ENCODE measurements around the gene THEMIS.
"Not testable (repeated sequence)": the region's sequence is repeated elsewhere in the genome, so short reads cannot be mapped to it uniquely, and the experiment has no call there.

THEMIS gene, protein sequence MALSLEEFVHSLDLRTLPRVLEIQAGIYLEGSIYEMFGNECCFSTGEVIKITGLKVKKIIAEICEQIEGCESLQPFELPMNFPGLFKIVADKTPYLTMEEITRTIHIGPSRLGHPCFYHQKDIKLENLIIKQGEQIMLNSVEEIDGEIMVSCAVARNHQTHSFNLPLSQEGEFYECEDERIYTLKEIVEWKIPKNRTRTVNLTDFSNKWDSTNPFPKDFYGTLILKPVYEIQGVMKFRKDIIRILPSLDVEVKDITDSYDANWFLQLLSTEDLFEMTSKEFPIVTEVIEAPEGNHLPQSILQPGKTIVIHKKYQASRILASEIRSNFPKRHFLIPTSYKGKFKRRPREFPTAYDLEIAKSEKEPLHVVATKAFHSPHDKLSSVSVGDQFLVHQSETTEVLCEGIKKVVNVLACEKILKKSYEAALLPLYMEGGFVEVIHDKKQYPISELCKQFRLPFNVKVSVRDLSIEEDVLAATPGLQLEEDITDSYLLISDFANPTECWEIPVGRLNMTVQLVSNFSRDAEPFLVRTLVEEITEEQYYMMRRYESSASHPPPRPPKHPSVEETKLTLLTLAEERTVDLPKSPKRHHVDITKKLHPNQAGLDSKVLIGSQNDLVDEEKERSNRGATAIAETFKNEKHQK

DNA sequence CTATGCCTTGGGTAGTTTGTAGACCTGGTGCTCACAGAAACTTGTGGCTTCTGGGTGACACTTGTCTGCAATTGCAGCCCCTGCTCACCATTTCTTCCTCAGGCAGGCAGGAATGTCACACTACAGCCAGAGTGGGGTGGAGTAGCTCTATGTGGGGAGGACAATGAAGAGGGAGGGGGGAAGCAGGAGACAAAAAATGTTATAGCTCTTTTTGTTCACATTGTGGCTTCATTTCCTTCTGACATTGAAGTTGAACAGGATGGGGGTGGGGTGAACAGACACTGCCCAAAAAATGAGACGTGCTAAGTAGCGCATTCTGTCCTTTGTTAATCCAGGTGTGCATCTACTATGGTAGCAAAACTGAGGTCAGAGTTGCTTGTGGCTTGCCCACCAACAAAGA is at the start of gene THEMIS:
Gene THEMIS, minus strand, starts transcription at position 124 of the 400 bp plus-strand sequence. CDS start 126 bp downstream, outside the sequence.
- DNase-seq: no peak

DNA sequence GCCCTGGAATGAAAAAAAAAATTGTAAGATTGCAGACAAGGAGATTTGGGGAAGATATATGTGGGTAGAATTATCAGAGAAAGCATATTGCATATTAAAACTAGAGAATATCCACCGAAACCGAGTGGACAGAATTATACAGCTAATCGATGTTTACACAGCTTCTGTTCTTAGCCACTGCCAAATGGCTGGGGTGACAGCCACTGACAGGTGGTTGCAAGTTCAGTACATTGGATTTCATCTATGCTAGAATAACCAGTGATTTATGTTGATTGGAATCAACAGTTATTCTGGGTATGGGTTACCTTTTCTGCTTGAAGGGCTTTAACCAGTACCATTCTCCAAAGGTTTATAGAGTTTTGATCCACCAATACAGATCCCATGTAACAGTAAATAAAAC is 48.4 kb upstream of the THEMIS start:
- DNase-seq: no peak

DNA sequence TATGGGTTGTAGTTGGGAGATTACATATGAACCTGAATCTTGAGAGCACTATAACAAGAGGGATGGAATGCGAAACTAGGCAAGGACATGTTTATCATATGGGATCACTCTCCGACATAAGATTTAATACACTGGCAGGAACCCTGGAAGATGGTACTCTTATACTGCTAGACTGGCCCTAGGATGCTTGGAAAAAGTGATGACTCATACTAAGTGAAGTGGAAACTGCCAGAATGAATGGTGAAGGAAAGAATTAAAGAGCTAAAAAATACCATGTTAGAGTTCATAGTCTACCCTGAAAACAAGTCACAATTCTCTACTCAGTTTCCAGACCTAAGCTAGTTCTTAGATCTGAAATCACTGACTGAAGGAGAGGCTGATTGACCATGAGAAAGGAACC is 45.5 kb upstream of the THEMIS start:
- DNase-seq: no peak

DNA sequence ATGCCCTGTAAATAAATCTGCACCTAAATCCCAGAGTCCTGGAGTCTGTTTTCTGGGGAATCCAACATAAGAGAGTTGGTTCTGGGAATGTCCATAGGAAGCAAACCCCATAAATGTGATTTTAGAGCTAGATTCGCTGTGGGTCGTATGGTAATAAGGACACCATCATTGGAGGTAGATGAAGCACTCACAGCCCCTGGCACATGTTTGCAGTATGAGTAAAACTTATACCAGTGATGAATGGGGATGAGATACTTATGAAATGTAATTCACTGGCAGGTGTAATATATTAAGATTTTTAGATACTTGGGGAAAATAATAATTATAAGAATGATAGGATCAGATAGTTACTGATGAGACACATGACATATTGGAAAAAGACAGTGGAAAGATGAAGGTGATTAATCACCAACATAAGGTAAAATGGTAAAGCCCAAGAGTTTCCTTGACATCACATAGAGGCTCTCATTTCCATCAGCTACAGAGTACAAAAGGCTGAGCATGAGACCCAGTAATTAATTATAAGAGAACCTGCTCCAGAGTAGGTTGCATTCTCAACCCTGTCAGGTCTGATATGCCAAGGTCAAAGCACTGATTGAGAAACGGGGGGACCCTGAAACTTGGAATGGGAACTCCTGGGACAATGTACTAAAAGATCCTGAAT is 44.7 kb upstream of the THEMIS start:
- DNase-seq: no peak

DNA sequence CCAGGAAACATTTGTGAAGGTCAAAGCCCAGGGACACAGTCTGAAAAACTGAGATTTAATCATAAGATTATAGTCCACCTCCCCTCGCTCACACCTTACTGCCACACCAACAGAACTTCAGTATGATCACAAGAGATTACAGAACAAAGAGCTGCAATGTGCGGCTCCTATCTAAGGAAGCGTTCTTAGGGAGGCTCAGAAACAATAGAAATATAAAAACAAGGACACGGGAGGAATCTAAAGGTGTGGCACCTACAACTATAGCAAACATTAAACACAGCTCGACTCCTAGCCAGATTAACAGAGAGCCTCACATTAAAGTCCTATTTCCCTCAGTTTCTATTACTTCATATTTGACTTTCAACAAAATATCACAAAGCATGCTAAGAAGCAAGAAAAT is 40.4 kb upstream of the THEMIS start:
- no peak for DNase-seq

DNA sequence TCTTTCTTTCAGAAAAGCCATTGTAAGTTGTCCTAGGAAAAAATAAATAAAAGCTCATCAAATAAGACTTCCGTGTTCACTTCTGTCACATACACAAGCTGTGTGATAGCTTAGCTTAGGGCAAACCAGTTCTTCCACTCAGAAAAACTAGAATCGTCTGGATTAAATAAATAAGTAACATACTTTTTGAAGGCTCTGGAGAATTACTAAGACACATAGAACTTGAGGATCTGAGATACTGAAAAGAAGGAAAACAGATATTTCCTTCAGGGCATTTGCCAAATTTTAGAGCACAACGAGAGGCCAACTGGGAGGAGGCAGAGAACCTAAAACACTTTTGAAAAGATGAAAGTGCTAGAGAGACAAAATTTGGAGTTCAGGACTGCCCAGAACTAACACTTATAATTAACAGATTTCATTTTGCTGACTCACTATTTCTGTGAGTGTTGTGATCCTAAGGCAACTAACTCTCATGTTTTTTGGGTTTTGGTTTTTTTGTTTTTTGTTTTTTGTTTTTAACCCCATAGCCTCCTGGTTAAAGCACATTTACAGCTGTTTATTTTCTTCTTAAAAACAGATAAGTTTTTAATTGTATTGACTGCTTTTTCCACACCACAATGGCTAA is 38.7 kb upstream of the THEMIS start:
- DNase-seq: no peak

DNA sequence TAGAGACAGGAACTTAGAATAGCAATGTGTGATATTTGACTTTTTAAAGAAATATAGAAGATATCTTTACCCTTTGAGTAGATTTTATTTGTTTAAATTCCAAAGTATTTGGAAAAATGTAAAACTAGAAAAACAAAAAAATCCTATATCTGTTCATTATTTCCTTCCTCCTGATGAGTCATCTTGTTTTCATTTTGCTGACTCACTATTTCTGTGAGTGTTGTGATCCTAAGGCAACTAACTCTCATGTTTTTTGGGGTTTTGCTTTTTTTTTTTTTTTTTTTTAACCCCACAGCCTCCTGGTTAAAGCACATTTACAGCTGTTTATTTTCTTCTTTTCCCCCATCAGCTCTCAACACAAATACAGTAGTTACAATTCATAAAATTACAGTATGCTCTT is 37.8 kb upstream of the THEMIS start:
- DNase-seq: no peak

DNA sequence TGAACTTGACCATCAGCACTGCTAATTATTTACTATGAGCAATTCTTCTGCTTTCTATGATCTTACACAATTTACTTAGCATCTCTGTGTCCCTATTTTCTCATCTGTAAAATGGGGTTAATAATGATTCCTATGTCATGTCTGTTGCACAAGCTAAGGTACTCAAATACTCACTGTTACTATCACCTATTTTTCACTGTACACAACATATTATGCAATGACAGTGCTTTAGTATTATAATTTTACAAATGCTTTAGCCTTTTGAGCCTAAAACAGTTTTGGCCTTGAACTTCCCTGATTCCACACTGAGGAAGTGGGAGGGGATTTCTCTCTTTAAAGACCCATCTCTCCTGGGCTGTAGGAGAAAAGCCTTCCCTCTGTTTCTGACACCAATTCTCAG is 36.9 kb upstream of the THEMIS start:
- DNase-seq: no peak

DNA sequence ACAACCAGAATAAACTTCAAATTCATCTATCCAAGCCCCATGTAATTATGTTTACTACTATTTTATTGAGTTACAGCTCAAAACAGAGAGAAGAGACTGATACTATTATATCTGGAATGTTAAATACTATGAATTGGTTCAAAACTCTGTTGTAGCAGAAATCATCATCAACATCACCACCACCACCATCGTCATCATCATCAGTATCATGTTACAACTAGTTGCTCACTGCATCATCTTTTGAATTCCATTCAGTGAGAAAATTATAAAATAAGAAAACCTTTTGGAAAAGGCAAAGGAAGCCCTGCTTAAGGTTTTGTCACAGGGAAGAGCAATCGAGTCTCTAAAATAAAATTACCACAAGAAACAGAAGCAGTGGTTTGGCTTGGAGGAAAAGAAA is 36.2 kb upstream of the THEMIS start:
- DNase-seq: no peak

DNA sequence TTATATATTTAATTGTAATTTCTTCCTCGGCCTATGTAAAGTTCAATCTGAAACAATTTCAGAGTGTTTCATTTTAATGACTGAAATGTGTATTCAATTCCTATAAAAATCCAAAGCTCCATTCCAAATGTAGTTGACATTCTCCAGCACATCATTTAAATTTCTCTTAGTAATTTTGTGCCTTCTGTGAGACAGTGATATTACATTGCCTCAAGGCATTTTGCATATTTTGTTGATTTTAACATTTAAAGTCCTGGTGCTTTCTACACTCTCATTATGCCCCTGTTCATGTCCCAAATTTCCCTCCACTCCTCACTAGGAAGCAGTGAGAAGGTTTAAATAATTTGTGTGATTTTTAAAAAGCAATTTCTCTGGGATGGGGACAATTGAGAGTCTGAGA is 34.1 kb upstream of the THEMIS start:
- no peak for DNase-seq

DNA sequence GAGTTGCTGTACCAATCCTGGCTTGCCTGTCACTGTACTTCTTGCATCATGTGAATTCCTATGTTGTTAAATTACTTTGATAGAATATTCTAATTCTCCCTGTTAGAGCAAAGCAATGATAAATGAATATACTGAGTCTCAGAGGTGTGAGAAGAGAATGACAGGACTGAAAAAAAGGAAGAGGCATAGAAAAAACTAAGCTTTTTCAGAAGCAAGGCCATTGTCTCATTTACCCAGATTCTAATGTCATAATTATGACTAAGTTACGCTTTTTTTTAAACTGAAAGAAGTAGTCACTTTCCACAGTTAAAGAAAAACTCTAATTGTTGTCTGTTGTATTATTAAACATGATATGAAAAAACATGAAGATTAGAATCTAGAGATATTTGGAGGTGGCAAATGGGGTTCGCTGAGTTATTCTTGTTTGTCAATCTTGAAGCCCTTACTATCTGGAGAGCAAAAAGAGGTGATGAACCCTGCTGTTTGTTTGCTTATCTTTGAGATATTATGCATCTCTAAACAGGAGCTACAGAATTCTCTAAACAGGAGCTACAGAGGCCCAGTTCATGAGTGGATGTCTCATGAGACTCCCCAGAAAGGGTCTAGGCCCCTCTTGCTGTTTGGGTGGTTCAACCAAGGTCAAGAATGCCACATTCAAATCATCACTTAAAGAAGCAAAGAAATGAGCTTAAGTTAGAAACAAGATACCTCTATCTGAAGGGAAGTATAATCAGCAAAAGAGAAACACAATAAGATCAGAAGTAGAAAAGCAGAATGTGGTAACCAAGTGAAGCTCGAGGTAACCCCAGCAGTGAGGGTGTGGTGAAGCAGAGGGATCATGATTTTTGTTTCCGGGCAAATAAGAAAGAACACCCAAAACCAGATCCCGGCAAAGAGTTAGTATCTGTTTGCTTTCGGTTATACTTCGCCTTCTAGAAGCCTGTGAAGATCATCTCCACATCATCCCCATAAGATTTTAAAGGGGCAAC is 33.3 kb upstream of the THEMIS start:
- no peak for DNase-seq

DNA sequence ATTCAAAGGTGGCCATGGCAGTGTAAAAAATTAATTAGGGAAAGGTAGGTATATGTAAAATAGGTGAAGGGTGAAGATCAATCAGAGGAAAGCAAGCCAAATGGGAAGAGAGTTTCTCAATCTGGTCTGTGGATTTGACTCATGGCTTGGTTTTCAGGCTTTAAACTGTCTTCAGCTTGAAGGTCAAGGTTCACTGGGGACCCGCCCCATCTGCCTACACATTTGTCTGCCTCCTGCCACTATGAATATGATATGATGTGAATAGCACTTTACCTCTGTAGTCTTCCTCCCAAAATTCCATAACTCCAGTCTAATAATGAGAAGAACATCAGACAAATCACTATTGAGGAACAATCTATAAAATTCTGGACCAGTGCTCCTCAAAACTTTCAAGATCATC is 32.3 kb upstream of the THEMIS start:
- no peak for DNase-seq

DNA sequence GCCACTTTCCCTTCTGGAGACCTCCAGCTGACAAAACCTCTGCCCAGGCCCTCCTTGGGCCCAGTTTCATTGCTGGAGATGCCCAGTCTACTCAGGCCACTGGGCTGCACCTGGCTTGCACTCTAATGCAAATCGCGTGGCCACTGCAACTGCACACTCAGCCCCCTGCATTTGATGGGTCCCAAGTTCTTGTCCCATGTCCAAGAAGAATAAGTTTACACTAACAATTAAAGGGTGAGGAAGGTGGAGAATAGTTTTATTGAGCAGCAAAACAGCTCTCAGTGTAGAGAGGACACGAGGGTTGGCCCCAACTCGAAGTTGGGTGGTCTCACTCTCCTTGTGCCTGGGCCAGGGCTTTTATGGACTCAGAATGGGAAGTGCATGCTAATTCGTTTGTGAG is 31.9 kb upstream of the THEMIS start:
- DNase-seq: no peak

DNA sequence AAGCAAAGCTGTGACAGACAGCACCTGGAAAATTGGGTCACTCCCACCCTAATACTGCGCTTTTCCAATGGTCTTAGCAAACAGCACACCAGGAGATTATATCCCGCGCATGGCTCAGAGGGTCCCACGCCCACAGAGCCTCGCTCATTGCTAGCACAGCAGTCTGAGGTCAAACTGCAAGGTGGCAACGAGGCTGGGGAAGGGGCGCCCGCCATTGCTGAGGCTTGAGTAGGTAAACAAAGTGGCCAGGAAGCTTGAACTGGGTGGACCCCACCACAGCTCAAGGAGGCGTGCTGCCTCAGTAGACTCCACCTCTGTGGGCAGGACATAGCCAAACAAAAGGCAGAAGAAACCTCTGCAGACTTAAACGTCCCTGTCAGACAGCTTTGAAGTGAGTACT is 25.6 kb upstream of the THEMIS start:
- DNase-seq: not testable (repeated sequence)

DNA sequence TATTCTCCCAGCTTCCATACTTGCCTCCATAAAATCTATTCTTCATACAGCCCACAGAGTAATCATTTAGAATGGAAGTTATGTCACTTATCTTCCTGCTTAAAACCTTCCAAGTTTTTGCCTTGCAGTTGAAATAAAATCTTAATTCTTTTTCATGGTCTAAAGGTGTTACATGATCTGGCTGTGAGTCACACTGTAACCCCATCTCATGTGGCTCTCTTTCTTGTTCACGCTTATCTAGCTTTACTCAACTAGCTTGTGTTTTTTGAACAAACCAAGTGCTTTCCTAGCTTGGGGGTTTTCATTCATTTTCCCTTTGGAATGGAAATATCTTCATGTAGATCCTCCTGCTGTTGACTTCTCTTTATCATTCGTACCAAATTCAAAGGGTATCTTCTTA is 23.6 kb upstream of the THEMIS start:
- DNase-seq: no peak

DNA sequence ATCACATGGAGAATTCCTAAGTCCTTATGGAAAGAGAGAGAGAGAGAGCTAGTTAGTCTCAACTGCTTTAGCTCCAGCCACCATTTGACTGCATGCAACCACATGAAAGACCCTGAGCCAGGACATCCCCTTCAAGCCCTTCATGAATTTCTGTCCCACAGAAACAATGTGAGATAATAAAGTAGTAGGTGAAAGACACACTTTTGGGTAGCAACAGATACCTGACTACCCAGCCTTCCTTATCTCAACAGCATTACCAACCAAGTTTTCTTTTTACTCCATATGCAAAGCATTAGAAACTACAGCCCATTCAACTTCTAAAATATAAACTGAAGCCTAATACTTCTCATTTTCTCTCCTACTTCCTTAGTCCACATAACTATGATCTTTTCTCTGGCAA is 23.2 kb upstream of the THEMIS start:
- no peak for DNase-seq

DNA sequence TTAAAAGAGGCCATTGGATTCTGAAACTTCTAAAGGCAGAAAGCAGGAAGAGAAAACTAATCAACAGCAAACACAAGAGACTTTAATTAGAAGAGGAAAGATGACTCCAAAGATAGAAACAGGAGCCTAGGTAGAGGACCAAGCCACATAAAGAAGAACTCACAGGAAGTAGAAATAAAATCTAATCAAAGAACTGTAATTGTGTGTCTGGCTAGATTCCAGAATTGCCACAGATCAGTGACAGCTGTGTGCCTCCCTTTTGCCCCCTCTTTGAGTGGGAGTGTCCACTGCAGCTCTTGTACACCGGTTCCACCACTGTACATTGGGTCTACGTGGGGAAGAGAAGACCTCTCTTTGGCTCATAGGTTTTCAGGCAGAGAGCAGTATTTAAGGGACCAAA is 22.3 kb upstream of the THEMIS start:
- no peak for DNase-seq

DNA sequence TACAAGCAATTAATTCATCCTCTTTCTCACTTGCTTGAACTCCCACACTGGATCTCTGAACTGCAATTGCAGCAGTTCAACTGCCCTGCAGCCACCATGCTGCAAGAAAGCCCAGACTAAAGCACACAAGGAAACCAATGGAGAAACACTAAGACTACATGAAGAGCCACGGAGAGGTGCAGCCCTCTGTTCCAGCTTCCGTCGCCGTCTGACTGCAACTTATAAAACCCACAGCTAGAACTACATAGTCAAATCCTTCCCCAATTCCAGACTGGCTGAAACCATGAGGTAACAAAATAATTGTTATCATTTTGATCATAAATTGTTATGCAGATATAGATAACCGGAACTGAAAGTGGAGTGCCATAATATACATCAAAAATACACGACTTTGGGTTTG is 21.1 kb upstream of the THEMIS start:
- DNase-seq: no peak

DNA sequence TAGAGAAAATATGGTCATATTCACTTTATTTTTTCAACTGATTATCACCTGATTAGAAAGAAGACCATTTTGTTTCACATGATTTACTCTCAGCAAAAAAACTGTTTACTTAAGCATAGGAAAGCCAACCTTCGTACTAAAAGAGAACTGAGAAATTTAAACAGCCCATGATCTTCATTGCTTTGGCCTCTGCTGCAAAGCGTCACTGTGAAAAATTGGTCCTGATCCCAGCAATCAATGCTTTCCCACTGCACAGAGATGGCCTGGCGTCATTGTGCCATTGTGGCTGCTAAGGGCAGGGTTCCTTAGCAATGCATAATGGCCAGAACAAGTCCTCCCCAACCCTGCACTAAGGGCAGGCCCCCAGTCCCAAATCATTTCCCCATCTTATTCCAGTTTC is 19.9 kb upstream of the THEMIS start:
- DNase-seq: no peak

DNA sequence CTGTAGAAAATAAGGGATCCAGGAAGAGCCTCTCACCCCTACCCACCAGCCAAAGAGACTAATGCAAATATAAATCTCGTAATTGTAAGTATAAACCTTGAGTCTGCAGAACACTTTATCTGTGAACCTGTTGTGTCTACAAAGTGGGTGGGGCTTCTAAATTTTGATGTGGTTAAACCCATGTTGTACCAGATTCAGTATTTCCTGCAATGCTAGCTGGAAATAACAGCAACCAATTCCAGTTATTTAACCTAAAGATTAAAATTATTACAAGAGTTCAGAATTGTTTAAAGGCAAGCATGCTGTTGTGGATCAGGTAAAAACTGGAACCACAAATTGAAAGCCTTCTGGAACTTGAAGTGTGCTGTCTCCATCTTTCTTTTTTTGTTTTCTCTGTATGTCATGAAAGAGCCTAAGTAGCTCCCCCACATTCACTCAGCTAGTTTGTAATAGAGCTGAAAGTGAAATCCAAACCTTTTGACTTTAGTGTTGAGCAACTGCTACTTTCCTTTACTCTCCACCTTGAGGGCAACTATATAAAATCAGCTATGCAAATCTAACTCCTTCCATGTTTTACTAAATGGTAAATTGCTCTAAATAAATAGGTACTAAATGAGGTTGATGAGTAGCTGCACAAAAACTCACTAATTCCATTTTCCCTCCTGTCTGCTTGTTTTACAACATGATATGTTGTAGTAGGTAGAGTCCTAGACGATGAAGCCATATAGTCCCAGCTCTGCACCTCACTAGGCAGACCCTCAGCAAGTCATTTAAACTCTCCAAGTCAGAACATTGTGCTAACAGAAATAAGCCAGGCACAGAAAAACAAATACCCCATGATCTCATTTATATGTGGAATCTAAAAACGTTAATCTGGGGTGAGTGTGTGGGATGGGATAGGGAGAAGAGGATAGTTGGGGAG is 17.9 kb upstream of the THEMIS start:
- no peak for DNase-seq

DNA sequence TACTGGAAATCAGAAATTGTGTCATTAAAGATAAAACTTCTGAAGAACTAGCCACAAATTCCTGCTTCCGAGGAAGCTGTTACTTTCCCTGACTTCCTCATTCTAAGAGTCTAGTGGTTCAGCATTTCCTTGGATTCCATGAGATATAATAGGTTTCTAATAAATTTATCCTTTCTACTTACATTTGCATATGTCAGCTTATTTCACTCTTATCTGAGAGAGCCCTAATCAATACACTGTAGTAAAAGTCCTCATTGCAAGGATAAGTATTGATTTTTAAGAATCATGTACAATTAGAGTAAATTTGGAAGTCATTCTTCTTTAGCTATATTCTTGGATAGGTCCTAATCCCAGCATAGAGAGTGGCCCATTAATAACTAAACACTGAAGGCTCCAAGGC is 16.9 kb upstream of the THEMIS start:
- DNase-seq: no peak
